HG02610 (cell line): ENCODE measurements around the gene CETP.
"Not testable (repeated sequence)": the region's sequence is repeated elsewhere in the genome, so short reads cannot be mapped to it uniquely, and the experiment has no call there.

ENCODE experiments used
- ATAC-seq: cut with Tn5 transposase; IDR thresholded peaks from one replicate; pipeline ENCODE4 v1.9.1; 2021; ENCODE audit warnings: mild to moderate bottlenecking, moderate library complexity; ENCODE audit not compliant: unreplicated experiment

Gene CETP

GRCh38 chr16:56933828-56934598 is 27.7 kb upstream of the CETP start:
- ATAC-seq: no peak

GRCh38 chr16:56934599-56935145 is 27.1 kb upstream of the CETP start:
- ATAC-seq: not testable (repeated sequence)

GRCh38 chr16:56935201-56935600 is 26.5 kb upstream of the CETP start:
- no peak for ATAC-seq

GRCh38 chr16:56936491-56936890 is 25.3 kb upstream of the CETP start:
- no peak for ATAC-seq

- ATAC-seq: no peak
Measured at GRCh38 chr16:56936950-56937349, 24.8 kb upstream of the CETP start.

- peak; percentile 38 for ATAC-seq
Measured at GRCh38 chr16:56938664-56939513, 22.9 kb upstream of the CETP start.

- no peak for ATAC-seq
Measured at GRCh38 chr16:56939801-56940200, 21.9 kb upstream of the CETP start.

GRCh38 chr16:56941092-56941491 is 20.7 kb upstream of the CETP start:
- ATAC-seq: no peak

GRCh38 chr16:56941856-56942331 is 19.9 kb upstream of the CETP start:
- no peak for ATAC-seq

GRCh38 chr16:56943761-56944375 is 17.9 kb upstream of the CETP start:
- ATAC-seq: no peak

- ATAC-seq: peak; percentile 66
Measured at GRCh38 chr16:56944954-56945839, 16.6 kb upstream of the CETP start.

- no peak for ATAC-seq
Measured at GRCh38 chr16:56945847-56946527, 15.8 kb upstream of the CETP start.

- no peak for ATAC-seq
Measured at GRCh38 chr16:56946767-56947603, 14.8 kb upstream of the CETP start.

- no peak for ATAC-seq
Measured at GRCh38 chr16:56947604-56947995, 14.2 kb upstream of the CETP start.

GRCh38 chr16:56948234-56948633 is 13.5 kb upstream of the CETP start:
- ATAC-seq: no peak

GRCh38 chr16:56950051-56950450 is 11.7 kb upstream of the CETP start:
- no peak for ATAC-seq

GRCh38 chr16:56950455-56950854 is 11.3 kb upstream of the CETP start:
- ATAC-seq: no peak

GRCh38 chr16:56950881-56951771 is 10.6 kb upstream of the CETP start:
- ATAC-seq: peak; percentile 51
